Left lung (tissue), 10 donors: Measurements from ENCODE around the gene JARID2. TPM values are rescaled to one million over a fixed set of nuclear protein-coding genes. Genes with fewer than 3 reads are reported as not detected.

ENCODE experiments used
- ATAC-seq: fragments of 200-7000 bp; cut with Tn5 transposase; one replicate; pipeline ENCODE4 v1.9.1; 2020; ENCODE audit warnings: moderate library complexity
- DNase-seq, 4 donors: peaks; one replicate each; pipeline ENCODE4 v3.0.0-alpha.2; 2013 to 2020
- H3K27ac ChIP-seq, 2 donors: fragments of 200-600 bp; sonication (generic) in 1 of 2; one replicate each; pipeline versions ENCODE4 v1.5.0 to v1.8.0; 2020 to 2021
- H3K27me3 ChIP-seq, 2 donors: fragments of 200-600 bp; sonication (generic) in 1 of 2; one replicate each; pipeline versions ENCODE4 v1.5.0 to v1.8.0; 2020 to 2021
- H3K36me3 ChIP-seq, 2 donors: fragments of 200-600 bp; sonication (generic) in 1 of 2; one replicate each; pipeline versions ENCODE4 v1.5.0 to v1.8.0; 2020 to 2021
- H3K4me1 ChIP-seq, 2 donors: fragments of 200-600 bp; one replicate each; pipeline ENCODE4 v1.8.0; 2021
- H3K4me3 ChIP-seq, 2 donors: fragments of 200-600 bp; sonication (generic) in 1 of 2; one replicate each; pipeline versions ENCODE4 v1.5.0 to v1.8.0; 2020 to 2021; ENCODE audit warnings: mild to moderate bottlenecking in 1 of 2
- H3K9me3 ChIP-seq, 2 donors: fragments of 200-600 bp; sonication (generic) in 1 of 2; one replicate each; pipeline versions ENCODE4 v1.5.0 to v1.8.0; 2020 to 2021
- CTCF ChIP-seq, 2 donors: fragments of 200-600 bp; sonication (generic) in 1 of 2; IDR thresholded peaks; one replicate each; pipeline versions ENCODE4 v1.5.0 to v1.8.0; 2021; ENCODE audit warnings: antibody characterized with exemption in 2 of 2
- intact Hi-C, 2 donors: fragments of 100-400 bp; cut with DNase I; formaldehyde crosslinking; loops; one replicate each; pipeline versions ENCODE4 v1.11.2 to v1.14.2; 2022
- polyA plus RNA-seq, 6 donors: library from polyadenylated mRNA; unstranded; fragments of 120-200 nt; gene quantifications; one replicate each; pipeline ENCODE4 v1.2.1, GENCODE V29; 2013; ENCODE audit not compliant: insufficient read length in 6 of 6
- total RNA-seq, 2 donors: library from RNA; stranded (reverse); fragmentation: NEBNext Ultra II Directional; extraction: Animal tissue kit (Norgen Biotek cat#: 25700); gene quantifications; one replicate each; pipeline ENCODE4 v1.2.1, GENCODE V29; 2021
- donor health status: DM: no; HTN: yes; CAD: no.
- donor health status: DM: no; HTN: no; CAD: no.

JARID2 gene
- total and polyA plus RNA-seq, 8 donors: 10.2 to 19.4 (median 17.8) TPM

GRCh38 chr6:15207923-15208322 is 37.9 kb upstream of the JARID2 start:
- intact Hi-C loops: no loop called here

GRCh38 chr6:15213838-15214400 is 31.9 kb upstream of the JARID2 start:
- no peaks in the 10 kb centered on the region for H3K4me1 ChIP-seq
- H3K27ac ChIP-seq: no peak overlapping the region
- no peaks in the 10 kb centered on the region for H3K27me3 ChIP-seq
- no peak overlapping the region for H3K4me3 ChIP-seq
- intact Hi-C loops: no loop called here
- TF ChIP-seq CTCF (IDR thresholded peaks at IDR 0.05): no peak
- DNase-seq: no peak
- no peak for ATAC-seq
- no peaks in the 10 kb centered on the region for H3K9me3 ChIP-seq
- no peaks in the 10 kb centered on the region for H3K36me3 ChIP-seq

More at GRCh38 chr6:15207923-15208322, 37.9 kb upstream of the JARID2 start:
- no peak for ATAC-seq
- Histone ChIP-seq H3K27me3 (no peaks in the 10 kb centered on the region), H3K4me3 (no peak overlapping the region), H3K9me3 (no peaks in the 10 kb centered on the region), H3K27ac (no peak overlapping the region), H3K4me1 (no peaks in the 10 kb centered on the region), H3K36me3 (no peaks in the 10 kb centered on the region)
- no peak for DNase-seq
- no peak for TF ChIP-seq CTCF (IDR thresholded peaks at IDR 0.05)

GRCh38 chr6:15218401-15218800 is 27.5 kb upstream of the JARID2 start:
- no peaks in the 10 kb centered on the region for H3K9me3 ChIP-seq
- H3K36me3 ChIP-seq: no peaks in the 10 kb centered on the region
- H3K27ac ChIP-seq: no peak overlapping the region
- no peak for ATAC-seq
- H3K4me1 ChIP-seq: peaks cover 0 to 4% of the 10 kb centered on the region in 2 donors
- no peaks in the 10 kb centered on the region for H3K27me3 ChIP-seq
- DNase-seq: no peak
- TF ChIP-seq CTCF (IDR thresholded peaks at IDR 0.05): no peak
- no peak overlapping the region for H3K4me3 ChIP-seq
- intact Hi-C loops: no loop called here

- intact Hi-C loops: no loop called here
- Histone ChIP-seq H3K4me3 (no peak overlapping the region), H3K9me3 (no peaks in the 10 kb centered on the region), H3K27me3 (no peaks in the 10 kb centered on the region), H3K27ac (peak overlapping the region in 1 of 2 donors; percentile 78), H3K4me1 (peaks cover 0 to 6% of the 10 kb centered on the region in 2 donors), H3K36me3 (no peaks in the 10 kb centered on the region)
- no peak for TF ChIP-seq CTCF (IDR thresholded peaks at IDR 0.05)
- DNase-seq (no peak), ATAC-seq (no peak)
Observed at GRCh38 chr6:15220062-15220461, 25.8 kb upstream of the JARID2 start.

- Histone ChIP-seq H3K4me1 (peaks cover 0 to 6% of the 10 kb centered on the region in 2 donors), H3K27ac (no peak overlapping the region), H3K4me3 (no peak overlapping the region), H3K36me3 (no peaks in the 10 kb centered on the region), H3K27me3 (no peaks in the 10 kb centered on the region), H3K9me3 (no peaks in the 10 kb centered on the region)
- no peak for ATAC-seq
- intact Hi-C loops: no loop called here
- DNase-seq: no peak
- TF ChIP-seq CTCF (IDR thresholded peaks at IDR 0.05): no peak
Observed at GRCh38 chr6:15227827-15228318, 18.0 kb upstream of the JARID2 start.
